HG03064 (cell line): ENCODE results near the gene LIMS4.
"Not testable (repeated sequence)": the region's sequence is repeated elsewhere in the genome, so short reads cannot be mapped to it uniquely, and the experiment has no call there.

Source experiments
- ATAC-seq: cut with Tn5 transposase; IDR thresholded peaks from one replicate; pipeline ENCODE4 v1.9.1; 2021; ENCODE audit warnings: low read depth; ENCODE audit not compliant: unreplicated experiment

The LIMS4 gene

DNA sequence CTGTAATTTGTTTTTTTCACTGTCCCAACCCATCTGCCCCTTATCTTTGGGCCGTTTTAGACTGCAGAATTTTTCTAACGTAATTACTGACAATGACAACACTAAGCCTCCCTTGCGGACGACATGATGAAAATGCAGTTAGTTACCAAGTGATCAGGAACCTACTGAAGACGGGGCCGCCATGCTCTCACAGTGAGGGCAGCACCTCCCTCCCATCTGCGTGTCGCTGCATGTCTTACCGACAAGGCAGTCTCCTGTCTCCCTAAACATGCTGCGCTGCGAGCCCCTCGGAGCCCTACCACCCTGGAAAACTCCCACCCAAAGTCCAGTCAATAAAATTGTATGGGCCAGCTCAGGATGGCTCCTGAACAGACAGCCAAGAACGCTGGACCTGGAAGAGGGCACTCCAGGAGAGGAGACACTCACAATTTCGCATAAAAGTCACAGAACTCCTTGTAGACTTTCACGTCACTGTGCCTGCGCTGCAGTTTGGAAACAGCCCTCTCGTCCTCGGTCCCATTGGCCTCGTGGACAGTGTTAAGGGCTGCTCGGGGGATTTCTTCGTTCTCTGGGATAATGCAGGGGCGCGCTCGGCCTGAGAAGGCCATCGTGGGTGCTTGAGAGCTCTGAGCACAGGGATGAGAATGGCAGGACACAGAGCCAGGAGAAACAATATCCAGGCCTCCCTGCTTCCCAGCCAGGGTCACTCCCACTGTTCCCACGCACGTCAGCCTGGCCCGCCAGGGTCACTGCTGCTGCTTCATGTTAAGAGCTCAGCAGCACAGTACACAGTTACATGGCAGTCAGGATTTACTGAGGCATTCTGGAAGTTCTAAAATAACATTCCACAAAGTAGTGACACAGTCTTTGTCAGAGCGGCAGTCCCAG lies at the start of gene LIMS4:
LIMS4 (minus strand) TSS at position 646 of the 888 bp plus-strand sequence; CDS start at position 608, 38 bp downstream.
- not testable (repeated sequence) for ATAC-seq

DNA sequence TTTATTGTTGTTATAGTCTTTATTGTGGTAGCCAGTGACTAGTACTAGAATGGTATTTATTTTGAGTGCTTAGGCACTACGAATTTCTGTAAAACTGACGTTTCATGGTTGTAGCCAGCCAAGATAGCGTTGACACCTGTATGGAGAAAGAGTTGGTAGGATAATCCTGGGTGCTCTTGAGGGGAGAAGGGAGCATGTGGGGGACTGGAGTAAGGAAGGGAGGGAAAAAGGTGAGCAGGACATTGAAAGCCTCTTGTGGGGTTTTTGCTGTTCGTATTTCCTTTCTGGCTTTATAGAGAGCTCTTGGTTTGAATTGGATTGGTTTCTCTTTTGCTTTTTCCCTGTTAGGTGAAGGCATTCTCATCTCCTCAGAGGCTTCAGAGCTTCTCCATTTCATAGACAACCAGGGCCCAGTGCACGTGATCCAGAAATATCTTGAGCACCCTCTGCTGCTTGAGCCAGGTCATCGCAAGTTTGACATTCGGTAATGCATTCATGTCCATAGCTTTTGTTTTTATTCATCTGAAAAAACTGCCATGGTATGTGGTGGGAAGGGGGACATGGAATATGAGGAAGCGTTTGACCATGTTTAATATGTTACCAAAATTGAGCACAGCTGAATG lies 27.2 kb upstream of the LIMS4 start:
- not testable (repeated sequence) for ATAC-seq

GRCh38 chr2:110496027-110496426 lies 23.4 kb upstream of the LIMS4 start:
- not testable (repeated sequence) for ATAC-seq

DNA sequence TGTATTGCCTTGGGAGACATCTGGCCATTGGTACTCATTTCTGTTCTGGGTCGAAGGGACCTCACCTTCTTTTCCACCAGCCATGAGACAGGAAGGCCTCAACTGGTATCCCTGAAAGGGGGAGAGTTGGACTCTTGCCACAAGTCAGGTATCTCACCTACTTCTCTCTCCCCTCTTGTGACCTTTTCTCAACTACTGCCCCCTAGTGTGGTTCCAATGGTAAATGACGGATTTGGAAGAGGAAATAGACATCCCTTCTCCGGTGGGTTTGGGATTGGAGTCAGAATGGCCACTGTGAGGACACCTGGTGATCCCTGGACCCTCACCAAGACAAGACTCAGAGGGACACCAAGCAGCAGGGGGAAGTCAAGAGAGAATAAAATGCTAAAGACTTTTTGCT lies 21.9 kb upstream of the LIMS4 start:
- ATAC-seq = not testable (repeated sequence)

- ATAC-seq = not testable (repeated sequence)
These were observed 16.4 kb upstream of the LIMS4 start for GRCh38 chr2:110488991-110489390.

DNA sequence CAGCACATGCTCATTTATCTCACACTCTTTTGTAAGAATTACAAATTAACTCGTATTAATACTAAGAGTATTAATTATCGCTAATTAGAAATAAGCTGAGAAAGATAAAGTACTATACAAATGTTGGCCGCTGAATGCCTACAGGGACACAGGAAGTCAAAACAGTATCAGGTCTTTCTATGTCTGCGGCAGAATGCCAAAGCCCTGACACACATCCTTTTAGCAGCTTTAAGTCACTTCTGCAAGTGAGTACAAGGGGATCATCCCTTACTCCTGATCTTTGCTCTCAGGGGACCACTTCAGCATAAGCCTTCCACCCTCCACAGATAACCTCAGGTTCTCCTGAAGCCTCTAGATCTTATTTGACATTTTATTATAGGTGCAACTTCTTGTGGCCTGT lies 10.1 kb upstream of the LIMS4 start:
- ATAC-seq = not testable (repeated sequence)

DNA sequence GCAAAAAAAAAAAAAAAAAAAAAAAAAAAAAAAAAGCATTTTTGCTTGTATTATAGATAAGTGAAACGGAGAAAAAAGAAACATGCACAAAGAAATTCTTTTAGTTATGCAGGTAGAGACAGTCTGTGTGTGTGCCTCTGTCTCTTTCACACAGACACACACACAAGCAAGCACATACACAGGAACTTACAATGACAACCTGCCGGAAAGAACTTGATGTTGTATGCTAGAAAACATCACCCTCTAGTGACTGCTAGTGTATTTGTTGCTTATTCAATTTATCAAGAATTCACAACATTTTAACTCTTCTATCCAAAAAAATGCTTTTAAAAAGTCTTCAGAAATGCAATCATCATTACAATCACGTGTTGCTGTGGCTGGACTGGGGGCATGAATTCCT lies 8.6 kb upstream of the LIMS4 start:
- ATAC-seq = not testable (repeated sequence)

- not testable (repeated sequence) for ATAC-seq
These were observed 7.5 kb upstream of the LIMS4 start for GRCh38 chr2:110480084-110480483.

DNA sequence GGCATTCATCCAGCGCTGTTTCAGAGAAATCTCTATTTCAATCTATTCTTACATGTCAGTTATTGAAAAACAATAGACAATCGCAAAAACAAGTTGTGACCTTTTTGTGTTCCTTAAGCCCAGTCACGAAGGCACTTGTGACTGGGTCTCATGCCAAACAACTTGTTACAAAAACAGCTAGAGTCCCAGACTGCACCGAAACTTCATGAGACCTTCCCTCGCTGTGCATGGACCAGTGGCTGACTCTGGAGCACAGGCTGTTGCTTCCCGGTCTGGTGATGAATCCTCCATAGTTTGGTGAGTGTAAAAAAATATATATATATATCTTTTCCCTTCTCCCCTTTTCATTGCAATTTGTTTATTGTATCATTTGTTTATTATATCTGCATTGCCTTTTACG lies 4.8 kb upstream of the LIMS4 start:
- not testable (repeated sequence) for ATAC-seq

- ATAC-seq = not testable (repeated sequence)
These were observed 4.3 kb upstream of the LIMS4 start for GRCh38 chr2:110476952-110477351.

GRCh38 chr2:110475627-110476359 lies 3.2 kb upstream of the LIMS4 start:
- not testable (repeated sequence) for ATAC-seq

DNA sequence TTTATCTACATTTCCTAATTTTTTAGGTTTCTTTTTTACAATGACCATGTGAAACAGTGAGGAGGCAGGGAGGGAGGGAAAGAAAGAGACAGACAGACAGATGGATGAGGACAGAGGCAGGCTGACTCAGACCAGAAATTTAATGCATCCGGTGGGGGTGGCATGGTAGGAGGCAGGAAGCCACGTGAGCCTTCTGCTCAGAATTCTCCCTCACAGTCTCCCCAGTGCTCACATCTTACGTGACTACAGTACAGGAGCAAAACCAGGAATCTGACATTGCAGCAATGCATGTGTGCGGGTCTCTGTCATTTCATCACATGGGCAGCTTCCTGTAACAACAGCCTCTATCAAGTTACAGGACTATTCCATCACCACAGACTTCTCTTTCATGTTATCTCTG lies 2.3 kb upstream of the LIMS4 start:
- ATAC-seq = peak; percentile 94

GRCh38 chr2:110473059-110473358 lies 393 bp upstream of the LIMS4 start:
- not testable (repeated sequence) for ATAC-seq

- ATAC-seq = not testable (repeated sequence)
These were observed 3.7 kb downstream of the LIMS4 start for GRCh38 chr2:110468921-110469320.

DNA sequence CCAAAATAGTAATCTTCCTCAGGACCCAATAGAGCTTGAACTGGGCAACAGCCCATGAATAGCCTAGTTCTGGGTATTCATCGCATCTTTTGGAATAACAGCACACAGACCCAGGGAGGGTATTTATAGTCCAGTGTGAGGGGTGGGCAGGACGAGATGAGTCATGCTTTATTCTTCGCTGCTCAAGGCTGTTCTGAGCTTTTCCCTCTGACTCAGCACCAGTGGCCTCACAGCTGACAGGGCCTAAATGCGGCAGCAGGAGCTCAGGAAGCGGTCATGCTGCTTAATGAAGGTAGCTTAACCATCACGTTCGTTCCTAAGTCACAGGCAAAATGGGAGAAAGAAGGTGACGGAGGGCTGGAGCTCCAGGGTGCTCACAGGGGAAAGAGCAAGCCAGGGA lies 7.3 kb downstream of the LIMS4 start:
- ATAC-seq = peak; percentile 78

- not testable (repeated sequence) for ATAC-seq
These were observed 10.2 kb downstream of the LIMS4 start for GRCh38 chr2:110462458-110462857.

DNA sequence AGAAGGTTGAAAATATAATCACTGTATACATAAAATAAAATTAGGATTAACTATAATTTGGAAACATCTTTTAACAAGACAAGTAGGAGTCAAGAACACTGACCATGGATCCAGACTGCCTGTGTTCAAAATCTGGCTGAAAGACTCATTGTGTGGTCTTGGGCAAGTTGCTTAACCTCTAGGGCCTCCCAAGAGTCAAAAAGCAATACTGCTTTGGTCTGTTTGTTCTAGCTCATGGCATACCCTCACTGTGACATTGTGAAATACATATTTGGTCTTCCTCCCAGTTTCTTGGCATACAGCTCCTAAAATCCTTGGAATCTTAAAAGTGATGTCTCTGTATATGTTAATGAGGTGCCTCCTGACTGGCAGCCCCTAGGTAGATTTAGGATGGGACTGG lies 12.3 kb downstream of the LIMS4 start:
- ATAC-seq = not testable (repeated sequence)

- not testable (repeated sequence) for ATAC-seq
These were observed 15.4 kb downstream of the LIMS4 start for GRCh38 chr2:110457214-110457590.

GRCh38 chr2:110456291-110457213 lies 16.1 kb downstream of the LIMS4 start:
- ATAC-seq = not testable (repeated sequence)

DNA sequence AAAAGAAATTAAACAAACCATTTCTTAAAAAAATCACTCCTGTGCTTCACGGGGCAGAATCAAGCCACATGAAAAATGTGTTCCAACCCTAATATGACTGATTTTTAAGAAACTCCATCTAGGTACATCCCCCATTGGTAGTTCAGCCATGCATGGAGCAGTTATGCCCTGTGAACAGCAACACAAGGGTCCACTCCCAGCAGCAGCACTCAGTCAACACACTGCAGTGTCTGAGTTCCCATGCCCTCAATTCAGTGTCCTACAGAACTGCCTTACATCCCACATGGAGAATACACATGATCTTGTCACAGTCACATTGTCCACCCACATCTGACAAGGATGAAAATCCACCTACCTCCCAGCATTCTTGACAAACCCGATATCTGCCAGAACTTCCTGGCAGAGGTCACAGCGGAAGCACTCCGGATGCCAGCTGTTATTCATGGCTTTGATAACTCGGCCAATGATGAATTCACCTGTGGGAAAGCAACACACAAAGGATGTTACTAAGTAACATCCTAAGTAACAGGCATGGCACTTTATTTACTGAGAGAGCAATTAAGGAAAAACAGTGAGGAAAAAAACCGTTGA lies 17.4 kb downstream of the LIMS4 start:
- not testable (repeated sequence) for ATAC-seq
